GM03348 (cell line): Measurements from ENCODE around the gene BDH1.

Experiments
- DNase-seq: peaks from one replicate; pipeline ENCODE4 v3.0.0; 2012; ENCODE audit warnings: low spot score

Gene BDH1

DNA sequence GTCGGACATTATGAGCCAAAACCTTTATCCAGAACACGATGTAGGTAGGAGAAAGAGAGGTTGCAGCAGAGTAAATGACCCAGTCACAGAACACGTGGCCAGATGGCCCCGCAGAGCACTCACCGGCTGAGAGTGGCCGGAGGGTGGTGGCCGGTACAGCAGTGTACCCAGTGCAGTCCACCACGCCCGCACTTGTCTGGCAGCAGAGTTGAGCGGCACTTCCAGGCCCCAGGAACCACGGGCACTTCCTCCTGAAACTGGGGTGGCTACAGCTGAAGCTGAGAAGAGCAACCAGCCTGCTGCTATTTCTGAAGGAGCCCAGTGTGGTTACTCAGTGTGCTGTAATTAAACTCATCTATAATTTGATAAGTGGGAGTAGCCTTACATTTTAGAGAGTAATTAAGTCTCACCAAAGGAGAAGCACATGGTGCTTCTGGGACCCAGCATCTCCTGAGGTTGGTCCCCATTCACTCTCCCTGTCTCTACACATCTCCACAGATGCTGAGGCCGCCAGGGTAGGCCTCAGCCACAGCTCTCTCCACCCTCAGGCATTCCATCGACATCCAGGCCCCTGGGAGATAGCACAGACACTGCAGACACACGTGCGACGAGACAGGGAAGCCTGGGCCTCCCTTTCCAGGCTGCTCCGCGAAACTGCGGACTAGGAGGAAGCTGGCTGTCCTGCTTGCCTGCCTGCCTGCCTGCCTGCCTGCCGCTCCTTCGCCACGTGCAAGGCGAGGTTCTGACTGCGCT is 49.8 kb downstream of the BDH1 start:
- DNase-seq = no peak

DNA sequence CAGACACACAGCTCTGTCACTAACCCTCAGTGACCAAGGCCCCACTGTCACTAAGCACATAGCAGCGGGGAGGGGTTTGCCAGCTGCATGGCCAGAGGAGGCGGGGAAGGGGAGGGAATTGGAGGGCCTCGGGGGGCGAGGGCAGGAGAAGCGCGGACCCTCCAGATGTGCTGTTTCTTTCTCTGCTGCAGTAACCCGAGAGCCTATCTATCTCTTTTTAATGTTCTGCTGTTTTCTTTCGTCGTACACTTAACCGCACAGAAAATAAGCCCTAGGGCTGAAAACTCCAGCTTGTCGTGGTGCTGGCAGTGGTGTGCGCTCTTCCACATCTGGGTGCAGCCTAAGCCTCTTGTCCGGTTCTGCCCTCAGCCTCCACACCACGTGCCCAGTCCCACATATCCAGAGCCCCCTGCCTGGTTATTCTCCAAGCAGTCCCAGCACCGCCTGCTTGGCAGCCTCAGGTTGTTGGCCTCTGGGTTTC is 51.1 kb downstream of the BDH1 start:
- DNase-seq = no peak

DNA sequence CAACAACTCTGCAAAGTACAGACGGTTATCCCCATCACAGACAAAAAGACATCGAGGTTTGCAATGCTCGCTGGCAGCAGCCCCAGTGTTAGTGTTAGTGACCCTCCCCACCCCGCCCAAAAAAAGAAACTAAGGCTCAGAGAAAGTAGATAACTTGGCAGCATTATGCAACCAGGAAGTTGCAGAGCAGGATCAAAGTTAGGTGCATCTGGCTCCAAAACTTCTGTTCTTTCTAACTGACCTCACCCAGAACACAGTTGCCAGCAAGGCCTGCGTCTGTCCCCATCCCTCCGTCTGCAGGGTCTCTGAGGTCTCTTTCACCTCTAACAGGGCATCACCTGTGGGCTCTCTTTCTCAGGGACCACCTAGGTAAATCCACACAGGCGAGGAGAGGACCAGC is 51.5 kb downstream of the BDH1 start:
- DNase-seq = no peak

DNA sequence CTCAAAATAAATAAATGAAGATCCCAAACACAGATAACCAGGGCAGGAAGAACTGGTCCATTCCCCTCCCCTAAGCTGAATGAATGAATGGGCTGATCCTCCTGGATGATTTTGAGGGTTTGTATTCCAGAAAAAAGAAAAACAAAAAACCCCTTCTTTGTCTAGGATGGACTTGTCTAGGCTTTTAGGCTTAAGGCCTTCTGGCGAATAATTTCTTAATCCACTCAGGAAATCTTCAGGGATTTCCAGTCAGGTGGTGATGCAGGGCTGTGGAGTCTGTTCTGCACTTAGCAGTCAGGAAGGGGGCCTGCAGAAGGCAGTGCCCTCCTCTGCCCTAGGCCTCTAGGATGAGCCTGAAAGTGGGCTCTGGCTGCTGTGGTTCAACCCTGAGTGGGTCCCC is 52.1 kb downstream of the BDH1 start:
- no peak for DNase-seq

DNA sequence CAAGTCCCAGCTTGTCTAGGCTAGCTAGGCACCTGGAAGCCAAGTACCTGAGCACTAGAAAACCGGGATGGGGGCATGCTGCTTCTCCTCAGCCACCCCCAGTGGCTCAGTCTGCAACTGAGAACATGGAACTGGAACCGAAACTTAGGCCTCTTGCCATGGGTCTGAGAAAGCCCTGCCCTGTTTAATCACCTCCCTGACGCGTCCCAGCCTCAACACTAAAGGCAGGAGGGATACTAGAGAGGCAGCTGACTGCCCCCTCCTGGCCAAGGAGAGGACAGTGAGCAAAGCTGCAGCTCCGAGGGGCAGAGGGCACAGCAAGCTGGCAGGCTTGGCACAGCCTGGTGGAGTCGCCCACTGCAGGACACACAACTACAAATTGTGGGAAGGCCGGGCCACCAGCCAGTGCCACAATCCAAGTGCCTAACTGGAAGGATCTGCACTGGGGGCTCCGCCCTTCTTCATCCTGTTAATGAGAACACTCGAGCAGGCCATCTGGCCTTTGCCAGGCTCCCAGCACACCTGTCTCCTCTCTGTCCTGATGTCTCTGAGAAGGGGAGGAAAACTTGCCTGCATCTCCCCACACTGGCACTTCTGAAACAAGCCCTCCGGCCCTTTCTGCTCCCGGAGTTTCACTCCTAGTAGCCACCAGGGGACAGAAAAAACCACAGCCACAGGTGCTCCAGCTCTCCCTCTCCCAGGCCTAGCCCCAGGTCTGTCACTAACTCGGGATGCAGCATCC is 53.7 kb downstream of the BDH1 start:
- DNase-seq = peak; percentile 76

DNA sequence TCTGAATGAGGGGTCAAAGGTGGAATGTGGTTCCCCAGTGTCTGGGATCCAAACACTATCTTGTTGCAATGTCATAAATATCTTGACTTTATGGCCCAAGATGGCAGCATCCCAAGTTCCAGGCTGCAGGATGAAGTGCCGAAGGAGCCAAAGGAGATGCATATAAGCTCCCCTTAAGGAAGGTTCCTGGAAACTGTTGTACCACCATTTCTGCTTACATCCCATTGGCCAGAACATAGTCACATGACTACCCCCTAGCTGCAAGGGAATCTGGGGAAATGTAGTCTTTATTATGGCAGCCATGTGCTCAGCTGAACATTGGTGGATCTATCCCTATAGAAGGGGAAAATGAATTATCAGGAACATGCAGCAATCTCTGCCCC is 54.3 kb downstream of the BDH1 start:
- no peak for DNase-seq

DNA sequence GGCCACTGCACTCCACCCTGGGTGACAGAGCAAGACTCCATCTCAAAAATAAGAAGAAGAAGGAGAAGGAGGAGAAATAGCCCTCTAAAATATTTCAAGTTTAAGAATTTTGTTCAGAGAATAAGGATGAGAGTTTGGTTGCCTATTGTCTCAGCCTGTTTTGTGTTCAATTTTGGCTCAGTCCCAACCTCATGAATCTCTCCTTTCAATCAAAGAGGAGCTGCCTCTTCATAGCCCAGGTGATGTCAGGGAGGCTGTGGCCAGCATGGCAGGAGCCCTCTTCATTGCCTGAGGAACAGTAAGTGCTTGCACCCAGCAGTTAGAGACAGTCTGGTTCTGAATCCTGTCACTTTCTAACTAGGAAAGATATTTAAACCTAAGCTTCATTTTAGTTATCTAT is 55.0 kb downstream of the BDH1 start:
- no peak for DNase-seq

DNA sequence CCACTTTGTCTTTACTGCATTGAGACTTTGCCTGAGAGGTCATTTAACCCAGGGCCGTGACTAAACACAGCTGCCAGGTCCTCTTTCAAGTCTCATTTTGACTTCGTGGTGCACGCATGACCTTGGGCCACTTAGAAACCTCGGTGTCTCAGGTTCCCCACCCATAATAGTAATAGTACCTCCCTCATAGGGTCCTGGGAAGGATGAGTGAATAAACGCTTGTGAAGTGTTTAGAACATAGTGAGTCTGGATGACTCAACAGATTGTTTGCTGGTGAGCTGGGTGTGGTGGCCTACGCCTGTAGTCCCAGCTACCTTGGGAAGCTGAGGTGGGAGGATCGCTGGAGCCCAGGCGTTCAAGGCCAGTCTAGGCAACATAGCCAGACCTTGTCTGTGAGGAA is 56.3 kb downstream of the BDH1 start:
- no peak for DNase-seq

DNA sequence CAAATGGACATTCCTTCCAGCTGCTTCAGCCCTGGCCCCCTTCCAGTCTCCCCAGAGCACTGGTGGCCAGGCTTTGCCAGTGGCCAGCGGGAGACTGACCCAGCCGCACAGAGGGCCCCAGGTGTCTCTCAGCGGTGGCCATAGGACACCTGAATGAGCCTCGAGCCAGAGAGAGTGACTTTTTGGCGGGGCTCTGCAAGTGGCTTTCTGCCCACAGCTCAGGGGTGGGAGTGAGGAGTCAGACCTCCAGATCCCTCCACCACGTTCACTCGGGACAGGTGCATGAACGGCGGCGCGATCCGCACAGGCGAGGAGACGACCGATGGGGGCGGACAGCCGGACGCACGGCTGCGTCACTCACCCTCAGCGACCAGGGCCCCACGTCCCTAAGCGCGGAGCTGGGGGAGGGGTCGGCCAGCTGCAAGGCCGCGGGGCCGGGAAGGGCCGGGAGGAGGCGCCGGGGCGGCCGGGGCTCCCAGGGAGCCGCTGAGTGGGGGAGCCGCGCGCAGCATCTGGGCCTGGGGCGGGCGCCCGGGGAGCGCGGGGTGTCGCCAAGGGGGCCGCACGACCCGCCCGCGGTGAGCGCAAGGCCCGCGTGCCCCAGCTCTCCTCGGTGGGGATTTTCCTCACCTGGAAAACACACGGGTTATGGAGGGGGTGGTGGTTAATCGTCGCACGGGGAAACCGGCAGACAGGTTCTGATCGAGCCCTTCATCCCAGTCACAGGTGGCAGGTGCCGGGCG is 57.1 kb downstream of the BDH1 start:
- no peak for DNase-seq

DNA sequence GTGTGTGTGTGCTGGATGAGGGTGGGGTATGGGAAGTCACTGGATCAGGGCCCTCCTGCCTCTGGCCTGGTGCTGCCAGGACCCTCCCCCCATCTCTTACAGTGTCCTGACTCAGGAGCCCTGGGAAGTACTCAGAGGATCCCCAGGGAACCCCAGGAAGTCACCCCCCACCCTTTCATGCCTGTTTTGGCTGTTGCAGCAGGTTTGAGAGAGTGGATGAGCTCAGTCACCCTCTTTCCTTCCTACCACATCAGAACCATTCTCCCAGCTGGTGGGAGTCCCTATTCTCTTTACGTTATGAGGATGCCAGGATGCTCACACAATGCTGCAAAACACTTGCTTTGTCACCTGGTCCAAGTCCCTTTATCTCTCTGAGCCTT is 59.0 kb downstream of the BDH1 start:
- no peak for DNase-seq

DNA sequence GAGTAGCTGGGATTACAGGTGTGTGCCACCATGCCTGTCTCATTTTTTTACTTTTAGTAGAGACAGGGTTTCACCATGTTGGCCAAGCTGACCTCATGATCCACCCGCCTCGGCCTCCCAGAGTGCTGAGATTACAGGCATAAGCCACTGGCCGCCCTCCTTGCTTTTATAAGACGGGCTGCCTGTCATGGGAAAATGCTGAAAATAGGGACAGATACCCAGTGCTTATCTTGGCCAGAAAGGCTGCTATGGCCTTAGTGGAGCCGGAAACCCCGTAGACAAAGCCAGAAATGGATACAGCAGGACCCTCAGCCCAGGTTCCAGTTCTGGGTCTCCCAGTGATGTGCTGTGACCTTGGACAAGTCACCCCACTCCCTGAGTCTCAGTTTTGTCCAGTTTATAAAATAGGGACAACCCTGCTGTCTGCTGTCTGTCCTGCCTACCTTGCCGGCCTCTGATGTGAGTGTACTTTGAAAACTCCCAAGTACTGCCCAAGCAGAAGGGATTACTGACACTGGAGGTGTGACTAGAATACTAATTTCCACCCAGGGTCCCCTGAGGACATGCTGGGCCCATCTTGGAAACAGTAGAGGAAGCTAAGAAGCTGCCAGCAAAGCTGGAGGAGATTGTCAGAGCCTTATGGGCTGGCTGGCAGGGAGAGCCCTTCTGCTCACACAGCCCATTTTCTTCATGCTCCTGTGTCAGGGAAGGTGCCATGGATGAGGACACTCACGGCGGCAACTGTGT is 59.6 kb downstream of the BDH1 start:
- no peak for DNase-seq

DNA sequence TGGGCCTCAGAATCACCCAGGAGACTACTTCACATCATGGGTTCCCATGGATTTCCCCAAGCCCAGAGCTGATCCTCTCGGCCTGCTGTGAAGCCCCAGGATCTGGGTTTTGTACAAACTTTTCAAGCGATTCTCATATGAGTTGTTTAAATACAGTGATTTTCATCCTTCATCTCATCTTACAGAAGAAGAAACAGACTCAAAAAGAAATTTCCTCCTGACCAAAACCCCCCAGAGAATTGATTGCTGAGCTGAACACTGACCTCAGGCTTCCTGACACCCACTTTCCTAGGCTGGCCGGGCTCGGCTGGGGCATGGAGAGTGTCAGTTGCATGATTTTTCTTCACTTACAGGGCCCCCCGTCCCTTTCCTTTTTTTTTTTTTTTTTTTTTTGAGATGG is 60.3 kb downstream of the BDH1 start:
- no peak for DNase-seq

DNA sequence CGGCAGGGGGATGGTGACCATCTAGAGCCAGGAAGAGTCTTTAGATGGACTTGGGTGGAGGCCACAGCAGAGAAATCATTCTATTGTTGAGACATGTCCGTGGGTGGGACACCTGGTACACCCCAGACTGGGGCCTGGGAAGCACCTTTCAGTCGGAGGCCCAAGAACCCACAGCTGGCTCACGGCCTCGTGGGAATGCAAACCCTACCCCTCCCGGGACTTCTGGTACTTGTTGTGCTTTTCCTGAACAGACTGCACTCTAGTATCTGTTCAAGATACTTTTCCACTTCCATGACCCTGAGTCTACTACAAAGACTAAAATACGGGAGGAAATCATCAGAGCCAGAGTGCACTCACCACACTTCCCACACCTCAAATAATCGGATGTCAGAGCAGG is 60.7 kb downstream of the BDH1 start:
- no peak for DNase-seq

DNA sequence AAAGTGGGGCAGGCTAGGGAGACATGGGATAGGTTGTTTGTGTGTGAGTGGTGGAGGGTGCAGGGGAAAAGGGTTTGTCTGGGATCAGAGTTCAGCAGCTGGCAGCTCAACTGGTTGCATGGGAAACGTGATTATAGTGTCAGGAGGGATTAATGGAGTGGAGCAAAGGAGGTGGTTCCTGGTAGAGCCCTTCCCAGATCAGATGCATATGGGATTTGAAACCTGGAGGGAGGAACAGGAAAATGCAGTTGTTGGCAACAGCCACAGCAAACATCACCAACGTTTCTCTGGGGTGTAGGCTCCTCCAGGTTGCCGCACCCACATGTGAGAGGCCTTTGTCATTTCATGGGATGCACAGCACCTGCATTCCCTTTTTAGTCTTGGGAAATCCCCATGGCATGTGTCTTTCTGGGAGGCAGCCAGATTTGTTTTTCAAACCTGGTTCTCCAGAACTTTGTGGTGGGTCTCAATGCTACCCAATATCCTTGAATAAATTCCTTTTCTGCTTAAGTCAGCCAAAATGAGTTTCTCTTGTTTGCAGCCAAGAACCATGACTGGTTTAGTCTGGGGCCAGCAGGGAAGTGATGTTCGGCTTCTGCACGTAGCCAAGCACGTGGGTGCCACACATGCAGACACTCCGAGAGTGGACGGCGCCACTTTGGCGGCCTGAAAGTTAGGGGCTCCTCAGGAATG is 61.3 kb downstream of the BDH1 start:
- DNase-seq = peak; percentile 65

DNA sequence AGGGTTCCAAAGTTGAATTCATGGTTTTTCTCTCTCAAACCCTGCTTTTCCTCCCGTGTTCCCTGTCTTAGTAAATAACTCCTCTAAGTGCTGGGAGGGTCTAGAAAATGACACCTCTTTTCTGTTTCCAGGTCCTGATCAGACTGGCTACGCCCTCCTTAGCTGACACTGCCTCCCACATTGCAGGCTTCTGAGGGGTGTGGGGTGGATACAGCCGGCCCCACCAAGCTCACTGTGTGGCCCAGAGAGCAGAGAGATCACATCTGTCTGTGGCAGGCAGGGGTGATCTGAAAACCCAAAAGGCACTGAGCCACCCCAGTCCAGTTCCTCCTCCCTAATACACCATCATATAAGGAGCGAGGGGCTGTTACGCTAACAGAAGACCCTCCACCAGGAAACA is 62.7 kb downstream of the BDH1 start:
- no peak for DNase-seq

DNA sequence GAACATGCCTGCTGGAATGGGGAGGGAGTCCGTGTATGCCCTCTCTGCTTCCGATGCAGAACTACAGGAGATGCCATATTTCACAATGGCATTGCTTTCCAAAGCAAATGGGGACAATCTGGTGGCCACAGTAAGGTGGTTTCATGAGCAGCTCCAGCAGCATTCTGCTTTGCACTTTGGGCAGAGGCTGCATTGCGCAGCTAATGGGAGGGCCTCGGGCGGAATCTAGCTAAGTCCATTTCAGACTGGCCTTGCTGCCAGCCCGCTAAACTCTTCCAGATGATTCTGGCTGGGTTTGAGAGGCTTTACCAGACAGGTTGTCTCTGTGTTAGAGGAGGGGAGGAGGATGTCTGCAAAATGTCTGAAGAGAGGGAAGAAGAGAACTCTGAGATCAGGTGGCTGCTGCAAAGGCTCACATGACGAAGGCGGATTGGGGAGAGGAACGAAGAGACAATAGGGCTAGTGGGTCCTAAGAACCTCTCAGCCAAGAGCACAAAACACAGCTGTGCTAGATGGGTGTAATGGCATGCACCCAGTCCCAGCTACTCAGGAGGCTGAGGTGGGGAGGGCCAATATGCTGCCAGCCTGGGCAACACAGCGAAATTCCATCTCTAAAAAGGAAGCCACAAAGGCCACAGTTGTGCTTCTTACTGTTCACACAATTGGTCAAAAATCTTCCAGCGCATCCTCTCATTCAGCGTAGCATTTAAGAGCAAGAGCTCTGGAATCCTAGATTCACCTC is 63.7 kb downstream of the BDH1 start:
- DNase-seq = no peak

DNA sequence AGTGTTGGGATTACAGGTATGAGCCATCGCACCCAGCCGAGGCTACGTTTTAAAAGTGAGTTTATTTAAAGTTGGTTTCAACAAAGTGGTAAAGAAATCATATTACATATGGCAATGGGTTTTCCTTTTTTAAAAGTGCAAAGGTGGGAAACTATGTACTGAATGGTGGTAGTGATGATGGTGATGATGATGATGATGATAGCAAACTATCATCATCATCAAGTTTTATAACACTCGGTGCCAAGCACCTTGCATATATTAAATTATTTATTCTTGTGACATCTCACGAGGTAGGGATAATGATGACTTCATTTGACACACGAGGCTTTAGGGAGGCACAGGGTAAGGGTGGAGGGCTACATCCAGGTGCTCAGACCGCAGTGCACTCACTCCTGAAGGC is 64.3 kb downstream of the BDH1 start:
- no peak for DNase-seq

DNA sequence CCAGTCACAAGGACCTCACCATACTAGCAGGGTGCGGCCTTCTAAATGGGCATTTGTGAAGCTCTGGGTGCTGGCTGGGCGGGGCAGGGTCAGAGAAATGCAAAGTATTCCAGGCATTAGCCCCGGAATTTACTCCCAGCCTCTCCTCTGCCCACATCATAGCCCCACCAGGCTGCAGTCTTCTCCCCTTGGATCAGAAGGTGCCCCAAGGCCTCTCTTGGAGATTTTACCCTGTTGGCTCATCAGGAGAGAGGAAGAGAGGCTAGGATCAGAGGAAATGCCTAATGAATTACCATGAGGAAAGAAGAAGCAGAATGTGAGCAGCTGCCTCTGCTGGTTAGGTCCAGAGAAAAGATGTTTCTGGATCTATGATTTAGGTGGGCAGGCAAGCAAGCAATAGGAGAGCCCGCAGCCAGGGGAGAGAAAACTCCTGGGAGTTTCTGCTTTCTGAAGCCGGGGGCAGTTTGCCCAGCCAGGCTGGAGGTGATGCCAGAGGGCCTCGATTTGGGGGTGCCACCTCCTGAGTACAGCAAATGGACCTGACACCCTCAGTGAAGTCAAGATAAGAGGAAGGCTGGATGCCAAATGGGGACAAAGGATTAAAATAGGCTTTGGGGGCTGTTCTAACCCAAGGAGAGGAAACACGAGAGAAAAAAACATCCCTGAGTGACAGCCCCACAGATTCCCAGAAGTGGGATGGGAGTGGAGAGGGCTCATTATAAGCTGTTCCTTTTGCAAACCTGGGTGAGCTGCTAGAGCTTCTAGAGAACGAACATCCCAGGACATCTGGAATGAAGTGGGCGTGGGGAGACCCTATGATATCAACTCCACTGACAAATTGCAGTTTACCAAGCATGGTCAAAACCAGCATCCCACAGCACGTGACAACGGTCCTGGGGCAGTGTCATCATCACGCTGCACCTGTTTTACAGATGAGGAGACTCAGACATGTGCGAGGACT is 65.4 kb downstream of the BDH1 start:
- peak; percentile 80 for DNase-seq

DNA sequence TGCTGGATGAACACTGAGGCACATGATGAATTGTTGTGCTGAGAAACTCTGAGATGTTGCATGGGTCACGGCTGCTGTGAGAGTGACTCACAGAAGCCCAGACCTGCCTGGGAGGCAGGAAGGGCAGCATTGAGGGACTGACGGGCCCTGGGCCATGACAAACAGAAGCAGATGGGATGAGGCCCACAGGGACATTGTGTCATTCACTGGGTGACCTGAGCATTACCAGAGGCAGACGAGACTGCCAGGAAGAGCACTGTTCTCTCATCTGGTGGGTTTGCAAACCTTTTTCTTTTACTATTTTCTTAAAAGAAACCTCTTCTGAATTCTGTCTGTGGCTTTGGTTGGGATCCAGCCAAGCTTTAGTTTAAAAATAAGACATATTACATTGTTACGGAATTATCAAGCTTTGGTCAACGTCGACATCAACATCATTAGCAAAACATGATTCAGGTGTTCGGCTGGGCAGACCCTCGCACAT is 67.8 kb downstream of the BDH1 start:
- DNase-seq = peak; percentile 91

DNA sequence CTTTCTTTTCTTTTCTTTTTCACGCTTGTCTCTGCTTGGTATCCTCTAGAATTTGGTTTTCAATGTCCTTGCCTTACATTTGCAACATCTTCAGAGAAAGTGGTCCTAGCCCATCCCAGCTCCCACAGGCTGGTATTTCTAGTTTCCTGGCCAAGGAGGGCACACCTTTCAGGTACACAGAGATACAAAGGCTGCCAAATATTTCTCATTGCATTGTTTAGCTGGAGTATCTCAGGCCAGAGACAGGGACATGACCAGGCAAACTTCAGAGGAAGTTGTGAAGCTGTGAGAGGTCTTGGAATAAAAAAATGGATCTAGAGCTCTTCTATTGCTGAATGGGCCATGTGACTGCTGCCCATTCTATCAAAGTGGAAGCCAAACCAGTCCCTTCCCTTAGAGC is 68.9 kb downstream of the BDH1 start:
- DNase-seq = no peak
